ENCODE results near the gene TFPI2.

GRCh38 chr7:93883078-93883916 lies 7.3 kb downstream of the TFPI2 start:
- no peak for TF ChIP-seq MAX (IDR thresholded peaks at IDR 0.05)
- TF ChIP-seq CTCF (IDR thresholded peaks at IDR 0.05; ENCODE audit: low read depth, low read length, missing input control), result no peak
- no peak for TF ChIP-seq YY1 (IDR thresholded peaks at IDR 0.05)
- TF ChIP-seq REST (IDR thresholded peaks at IDR 0.05), result no peak
- no peak for TF ChIP-seq GABPA (IDR thresholded peaks at IDR 0.05 in 1 of 2, conservative IDR thresholded peaks at IDR 0.05 in 1 of 2)
- no peak for TF ChIP-seq SP1 (IDR thresholded peaks at IDR 0.05)
- no peak for TF ChIP-seq RXRA (IDR thresholded peaks at IDR 0.05)
- TF ChIP-seq TAF1 (conservative IDR thresholded peaks at IDR 0.05), result no peak
- no peak for TF ChIP-seq EGR1 (IDR thresholded peaks at IDR 0.05; ENCODE audit: low read depth in 2 of 2)
- no peak for TF ChIP-seq FOXA1 (IDR thresholded peaks at IDR 0.05)
- TF ChIP-seq RAD21 (IDR thresholded peaks at IDR 0.05), result no peak
- no peak for TF ChIP-seq NR2F2 (IDR thresholded peaks at IDR 0.05)

Data from liver (tissue), 3 donors.